GM12873 (cell line): Measurements from ENCODE around the gene TTC6.

ENCODE experiments used
- TF ChIP-seq, protein P1 (sequence below): IDR thresholded peaks from 2 replicates; pipeline ENCODE4 v1.5.1; 2012; ENCODE audit warnings: low read depth, mild to moderate bottlenecking, moderate library complexity, low read length, control low read depth; ENCODE audit not compliant: insufficient read depth; ENCODE audit errors: missing control alignments

Gene TTC6

DNA sequence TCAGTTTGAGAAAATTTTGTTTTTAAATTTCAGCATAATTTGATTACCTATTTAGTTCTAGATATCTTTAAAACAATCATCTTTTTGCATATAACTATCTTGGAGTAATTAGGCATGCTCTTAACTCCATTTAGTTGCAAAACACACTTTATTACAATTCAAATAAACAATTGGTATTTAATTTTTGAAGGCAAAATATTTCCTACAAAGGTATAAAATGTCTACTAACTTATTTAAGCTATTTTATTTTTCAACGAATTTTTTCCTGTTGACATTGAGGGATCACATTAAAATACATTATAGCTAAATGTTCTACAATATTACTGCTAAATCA lies 8.7 kb upstream of the TTC6 start:
- TF ChIP-seq, protein P1, sequence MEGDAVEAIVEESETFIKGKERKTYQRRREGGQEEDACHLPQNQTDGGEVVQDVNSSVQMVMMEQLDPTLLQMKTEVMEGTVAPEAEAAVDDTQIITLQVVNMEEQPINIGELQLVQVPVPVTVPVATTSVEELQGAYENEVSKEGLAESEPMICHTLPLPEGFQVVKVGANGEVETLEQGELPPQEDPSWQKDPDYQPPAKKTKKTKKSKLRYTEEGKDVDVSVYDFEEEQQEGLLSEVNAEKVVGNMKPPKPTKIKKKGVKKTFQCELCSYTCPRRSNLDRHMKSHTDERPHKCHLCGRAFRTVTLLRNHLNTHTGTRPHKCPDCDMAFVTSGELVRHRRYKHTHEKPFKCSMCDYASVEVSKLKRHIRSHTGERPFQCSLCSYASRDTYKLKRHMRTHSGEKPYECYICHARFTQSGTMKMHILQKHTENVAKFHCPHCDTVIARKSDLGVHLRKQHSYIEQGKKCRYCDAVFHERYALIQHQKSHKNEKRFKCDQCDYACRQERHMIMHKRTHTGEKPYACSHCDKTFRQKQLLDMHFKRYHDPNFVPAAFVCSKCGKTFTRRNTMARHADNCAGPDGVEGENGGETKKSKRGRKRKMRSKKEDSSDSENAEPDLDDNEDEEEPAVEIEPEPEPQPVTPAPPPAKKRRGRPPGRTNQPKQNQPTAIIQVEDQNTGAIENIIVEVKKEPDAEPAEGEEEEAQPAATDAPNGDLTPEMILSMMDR = no peak

DNA sequence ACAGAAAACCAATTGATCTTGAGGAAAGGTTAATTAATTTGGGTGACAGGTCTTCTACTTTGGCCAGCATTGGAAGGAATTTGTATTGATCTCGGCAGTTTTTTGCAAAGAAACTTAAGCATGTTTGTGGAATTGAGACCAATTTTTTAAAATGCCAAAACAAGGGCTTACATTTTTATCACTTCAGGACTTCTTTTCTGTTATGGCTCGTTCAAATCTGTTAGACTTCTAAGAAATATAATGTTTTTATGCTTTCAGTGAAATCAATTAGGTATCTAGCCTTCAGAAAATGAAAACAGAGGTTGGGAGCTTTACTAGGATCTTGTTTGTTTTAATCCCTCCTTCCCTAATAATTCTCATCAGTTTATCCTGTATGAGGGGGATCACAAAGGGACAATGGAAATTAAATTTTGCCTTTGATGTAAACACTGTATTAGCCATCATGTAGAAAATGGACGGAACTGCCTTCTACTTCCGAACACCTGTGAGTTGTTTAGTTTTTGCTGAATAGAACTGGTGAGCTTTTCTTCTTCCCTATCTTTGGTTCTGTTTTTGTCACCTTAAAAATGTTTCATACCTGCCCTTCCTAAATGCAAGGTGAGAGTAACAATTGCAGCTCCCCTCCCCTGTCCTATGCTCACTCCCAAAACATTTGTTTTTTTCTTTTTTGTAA lies 8.2 kb upstream of the TTC6 start:
- TF ChIP-seq, protein P1 = no peak

DNA sequence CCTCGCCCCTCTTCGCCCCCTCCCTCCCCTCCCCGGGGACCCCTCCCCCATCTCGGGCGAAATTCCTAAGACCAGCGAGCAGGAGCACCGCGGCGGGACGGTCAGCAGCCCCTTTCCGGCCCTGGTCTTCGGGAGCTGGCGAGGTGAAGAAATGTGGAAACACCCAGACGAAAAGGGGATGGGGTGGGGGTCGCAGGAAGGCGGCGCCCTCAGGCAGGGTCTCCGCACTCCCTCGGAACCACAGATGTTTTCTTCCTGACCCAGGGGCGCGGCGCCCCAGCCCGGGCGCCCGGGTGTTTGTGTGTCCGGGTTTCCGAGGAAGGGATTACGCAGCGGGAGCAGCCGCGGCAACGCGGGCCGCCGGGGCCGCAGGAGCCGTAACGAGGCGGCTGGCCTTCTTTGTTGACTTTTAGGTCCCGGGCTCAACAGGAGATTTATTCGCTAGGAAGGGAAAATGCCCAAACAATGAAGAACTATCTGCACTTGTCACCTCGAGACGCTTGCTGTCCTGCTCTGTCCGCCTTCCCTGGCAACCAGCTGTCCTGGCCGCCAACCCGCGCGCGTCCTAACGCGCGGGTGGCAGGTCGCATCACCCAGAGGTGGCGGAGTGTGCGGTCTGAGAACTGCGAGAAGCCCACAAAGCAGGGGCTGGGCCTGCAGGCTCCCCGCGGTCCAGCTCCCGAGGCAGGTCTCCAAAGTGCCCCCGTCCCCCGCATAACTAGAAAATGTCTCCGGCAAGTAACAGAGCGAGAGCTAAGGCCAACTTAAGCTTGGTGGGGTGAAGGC lies 7.4 kb upstream of the TTC6 start:
- TF ChIP-seq, protein P1 = no peak

DNA sequence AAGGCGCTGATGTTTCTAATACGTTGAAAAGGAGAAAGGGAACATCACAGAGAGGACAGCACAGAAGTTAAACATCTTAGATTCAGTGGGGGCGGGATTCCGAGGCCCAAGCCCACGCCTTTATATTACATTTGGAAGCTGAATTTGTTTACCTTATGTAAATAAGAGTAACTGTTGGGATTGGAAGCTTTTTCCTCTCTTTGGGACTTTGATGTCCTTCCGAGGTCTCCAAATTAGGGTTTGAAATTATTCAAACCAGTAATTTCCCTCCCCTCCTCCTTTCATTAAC lies 6.8 kb upstream of the TTC6 start:
- TF ChIP-seq, protein P1 = no peak

DNA sequence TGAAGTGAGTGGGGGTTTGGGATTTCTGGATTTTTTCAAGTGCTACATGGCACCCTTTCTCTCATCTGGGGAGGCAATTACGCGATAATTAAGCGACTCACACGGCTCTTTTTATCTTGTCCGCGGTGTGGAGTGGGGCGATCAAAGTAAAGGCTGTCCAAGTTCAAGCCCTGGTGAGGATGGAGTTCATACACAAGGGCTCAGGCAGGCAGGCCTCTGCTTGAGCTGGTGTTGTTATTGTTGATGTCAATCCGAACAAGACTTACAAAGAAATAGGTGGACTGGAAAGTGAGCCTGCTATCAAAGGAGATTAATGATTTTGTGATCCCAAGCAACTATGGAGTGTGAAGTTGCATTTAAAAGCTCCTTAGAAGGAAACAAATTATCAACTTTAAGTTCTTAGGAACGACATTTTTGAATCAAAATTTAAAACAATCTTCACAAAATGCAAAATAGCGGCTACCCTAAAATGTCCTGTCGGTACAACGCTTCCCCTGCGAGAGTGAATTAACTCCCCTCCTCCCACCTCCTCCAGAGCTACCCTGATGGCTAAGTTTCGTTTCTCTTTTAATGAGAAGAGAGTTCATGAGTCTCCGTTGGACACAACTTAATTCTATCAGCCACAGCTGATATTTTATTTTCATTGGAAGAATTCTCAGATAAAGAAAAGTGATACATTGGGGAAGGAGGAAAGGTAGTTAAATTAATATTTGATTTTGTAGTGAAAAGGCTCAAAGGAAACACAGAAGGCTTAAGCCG lies 6.3 kb upstream of the TTC6 start:
- TF ChIP-seq, protein P1 = no peak

DNA sequence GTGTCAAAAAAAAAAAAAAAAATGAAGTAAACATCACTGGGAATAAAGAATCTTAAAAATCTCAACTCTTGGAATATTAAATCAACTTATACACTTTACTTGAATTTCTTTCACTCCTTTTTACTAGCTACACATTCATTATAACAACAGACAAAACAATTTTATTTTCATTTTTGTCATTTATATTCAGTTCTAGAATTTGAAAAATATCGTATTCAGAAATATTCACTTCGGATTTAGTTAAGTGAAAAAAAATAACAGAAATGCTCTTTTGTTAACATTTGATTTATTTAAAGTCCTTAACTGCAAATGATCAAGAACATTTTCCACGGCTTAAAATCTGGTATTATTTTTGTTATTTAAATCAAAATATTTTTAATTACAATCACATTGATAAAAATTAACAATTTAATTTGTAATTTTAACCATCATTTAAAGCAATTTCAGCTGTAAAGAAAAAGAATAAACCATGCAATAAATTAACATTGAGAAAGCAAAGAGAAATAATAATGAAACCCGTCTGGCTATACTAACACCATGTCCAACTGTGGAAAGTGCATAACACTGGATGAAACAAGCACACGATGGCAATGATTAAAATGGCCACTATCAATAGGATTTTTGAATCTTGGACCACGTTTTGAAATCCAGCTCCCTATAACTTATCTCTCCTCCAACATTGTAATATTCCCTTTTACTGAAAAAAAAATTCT lies 5.6 kb upstream of the TTC6 start:
- TF ChIP-seq, protein P1 = no peak
